ENCODE measurements around the gene FRMD5.

DNA sequence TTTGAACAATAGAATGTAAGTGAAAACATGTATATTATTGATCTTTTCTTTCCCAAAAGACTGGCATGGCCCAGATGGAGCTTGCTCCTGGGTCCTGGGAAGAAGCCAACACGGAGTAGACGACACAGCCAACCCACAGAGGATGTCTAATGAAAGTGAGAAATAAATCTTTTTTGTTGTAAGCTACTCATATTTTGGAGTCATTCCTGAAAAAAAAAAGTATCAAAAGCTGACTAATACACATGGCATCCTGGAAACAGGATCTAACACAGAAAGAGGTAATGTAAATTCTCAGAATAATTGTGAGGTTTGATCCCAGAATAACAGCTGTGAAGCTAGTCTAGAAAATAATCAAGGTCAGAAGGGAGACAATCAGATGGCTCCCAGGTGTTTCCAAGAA is 12.6 kb upstream of the FRMD5 start:
- TF ChIP-seq, protein P1, sequence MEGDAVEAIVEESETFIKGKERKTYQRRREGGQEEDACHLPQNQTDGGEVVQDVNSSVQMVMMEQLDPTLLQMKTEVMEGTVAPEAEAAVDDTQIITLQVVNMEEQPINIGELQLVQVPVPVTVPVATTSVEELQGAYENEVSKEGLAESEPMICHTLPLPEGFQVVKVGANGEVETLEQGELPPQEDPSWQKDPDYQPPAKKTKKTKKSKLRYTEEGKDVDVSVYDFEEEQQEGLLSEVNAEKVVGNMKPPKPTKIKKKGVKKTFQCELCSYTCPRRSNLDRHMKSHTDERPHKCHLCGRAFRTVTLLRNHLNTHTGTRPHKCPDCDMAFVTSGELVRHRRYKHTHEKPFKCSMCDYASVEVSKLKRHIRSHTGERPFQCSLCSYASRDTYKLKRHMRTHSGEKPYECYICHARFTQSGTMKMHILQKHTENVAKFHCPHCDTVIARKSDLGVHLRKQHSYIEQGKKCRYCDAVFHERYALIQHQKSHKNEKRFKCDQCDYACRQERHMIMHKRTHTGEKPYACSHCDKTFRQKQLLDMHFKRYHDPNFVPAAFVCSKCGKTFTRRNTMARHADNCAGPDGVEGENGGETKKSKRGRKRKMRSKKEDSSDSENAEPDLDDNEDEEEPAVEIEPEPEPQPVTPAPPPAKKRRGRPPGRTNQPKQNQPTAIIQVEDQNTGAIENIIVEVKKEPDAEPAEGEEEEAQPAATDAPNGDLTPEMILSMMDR (IDR thresholded peaks at IDR 0.05) = no peak
- no peak for TF ChIP-seq EZH2 (IDR thresholded peaks at IDR 0.05; ENCODE audit: borderline replicate concordance, insufficient read depth, low read depth, low read length, poor library complexity, severe bottlenecking)
